ENCODE data around the gene FAM228A.

- TF ChIP-seq, protein P1, sequence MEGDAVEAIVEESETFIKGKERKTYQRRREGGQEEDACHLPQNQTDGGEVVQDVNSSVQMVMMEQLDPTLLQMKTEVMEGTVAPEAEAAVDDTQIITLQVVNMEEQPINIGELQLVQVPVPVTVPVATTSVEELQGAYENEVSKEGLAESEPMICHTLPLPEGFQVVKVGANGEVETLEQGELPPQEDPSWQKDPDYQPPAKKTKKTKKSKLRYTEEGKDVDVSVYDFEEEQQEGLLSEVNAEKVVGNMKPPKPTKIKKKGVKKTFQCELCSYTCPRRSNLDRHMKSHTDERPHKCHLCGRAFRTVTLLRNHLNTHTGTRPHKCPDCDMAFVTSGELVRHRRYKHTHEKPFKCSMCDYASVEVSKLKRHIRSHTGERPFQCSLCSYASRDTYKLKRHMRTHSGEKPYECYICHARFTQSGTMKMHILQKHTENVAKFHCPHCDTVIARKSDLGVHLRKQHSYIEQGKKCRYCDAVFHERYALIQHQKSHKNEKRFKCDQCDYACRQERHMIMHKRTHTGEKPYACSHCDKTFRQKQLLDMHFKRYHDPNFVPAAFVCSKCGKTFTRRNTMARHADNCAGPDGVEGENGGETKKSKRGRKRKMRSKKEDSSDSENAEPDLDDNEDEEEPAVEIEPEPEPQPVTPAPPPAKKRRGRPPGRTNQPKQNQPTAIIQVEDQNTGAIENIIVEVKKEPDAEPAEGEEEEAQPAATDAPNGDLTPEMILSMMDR (IDR thresholded peaks at IDR 0.05; ENCODE audit: low read depth, low read length, poor library complexity, severe bottlenecking): no peak
- no peak for TF ChIP-seq EZH2phosphoT487 (IDR thresholded peaks at IDR 0.05; ENCODE audit: borderline replicate concordance, low read length)
Measured at GRCh38 chr2:24221343-24222050, 46.6 kb downstream of the FAM228A start.

All from DOHH2 (cell line).